GM12878 (cell line): Measurements from ENCODE around the gene RAPGEF3.

ENCODE experiments used
- BRCA1 ChIP-seq: IDR thresholded peaks from 2 replicates; pipeline ENCODE4 v1.6.1; 2011; ENCODE audit warnings: low read depth, low read length, improper control_type of control experiment
- CTCF ChIP-seq, 3 experiments: IDR thresholded peaks in 2 of 3; conservative IDR thresholded peaks in 1 of 3; 2 replicates each; pipeline ENCODE4 v1.5.1; 2011; ENCODE audit warnings: low read depth in 3 of 3, low read length in 3 of 3, mild to moderate bottlenecking in 3 of 3, control low read depth in 2 of 3, moderate library complexity in 2 of 3, inconsistent platforms in 1 of 3, mixed read lengths in 1 of 3; ENCODE audit not compliant: control insufficient read depth in 2 of 3, insufficient read depth in 1 of 3; ENCODE audit errors: extremely low read depth in 1 of 3
- HCFC1 ChIP-seq: fragments of 150-350 bp; IDR thresholded peaks from 2 replicates; pipeline ENCODE4 v1.6.1; 2014; ENCODE audit warnings: low read length
- KDM1A ChIP-seq: fragments of 200-600 bp; sonication (generic); IDR thresholded peaks from 2 replicates; pipeline ENCODE4 v1.6.1; 2016; ENCODE audit warnings: borderline replicate concordance
- POLR2A ChIP-seq: IDR thresholded peaks from 2 replicates; pipeline ENCODE4 v1.6.1; 2011; ENCODE audit warnings: low read depth, mild to moderate bottlenecking, low read length
- POLR2AphosphoS5 ChIP-seq: IDR thresholded peaks from 2 replicates; pipeline ENCODE4 v1.6.1; 2011; ENCODE audit warnings: mild to moderate bottlenecking, low read length, inconsistent platforms
- SMC3 ChIP-seq: IDR thresholded peaks from 2 replicates; pipeline ENCODE4 v1.6.1; 2011; ENCODE audit warnings: low read length, improper control_type of control experiment, borderline replicate concordance
- TCF3 ChIP-seq: IDR thresholded peaks from 2 replicates; pipeline ENCODE4 v1.6.1; 2012; ENCODE audit warnings: low read depth, mild to moderate bottlenecking, low read length, borderline replicate concordance; ENCODE audit not compliant: insufficient read depth

GRCh38 chr12:47800582-47800981 lies 41.9 kb upstream of the RAPGEF3 start:
- TF ChIP-seq HCFC1 (no peak), POLR2AphosphoS5 (no peak), CTCF (IDR thresholded peaks at IDR 0.05 in 2 of 3, conservative IDR thresholded peaks at IDR 0.05 in 1 of 3; ENCODE audit: control insufficient read depth in 2 of 3, extremely low read depth in 1 of 3, insufficient read depth in 1 of 3, low read depth in 3 of 3, low read length in 3 of 3) (no peak), BRCA1 (no peak), KDM1A (no peak), POLR2A (no peak), TCF3 (no peak), SMC3 (no peak)
